TTC549 (cell line): ENCODE measurements around the gene DDO.
"Not testable (repeated sequence)": the region's sequence is repeated elsewhere in the genome, so short reads cannot be mapped to it uniquely, and the experiment has no call there.

Source experiments
- FAIRE-seq: peaks from 2 replicates; lab custom pipeline; 2012; peaks lifted over from hg19 to GRCh38; lab: Jason Lieb, UNC

DDO gene, protein sequence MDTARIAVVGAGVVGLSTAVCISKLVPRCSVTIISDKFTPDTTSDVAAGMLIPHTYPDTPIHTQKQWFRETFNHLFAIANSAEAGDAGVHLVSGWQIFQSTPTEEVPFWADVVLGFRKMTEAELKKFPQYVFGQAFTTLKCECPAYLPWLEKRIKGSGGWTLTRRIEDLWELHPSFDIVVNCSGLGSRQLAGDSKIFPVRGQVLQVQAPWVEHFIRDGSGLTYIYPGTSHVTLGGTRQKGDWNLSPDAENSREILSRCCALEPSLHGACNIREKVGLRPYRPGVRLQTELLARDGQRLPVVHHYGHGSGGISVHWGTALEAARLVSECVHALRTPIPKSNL

DNA sequence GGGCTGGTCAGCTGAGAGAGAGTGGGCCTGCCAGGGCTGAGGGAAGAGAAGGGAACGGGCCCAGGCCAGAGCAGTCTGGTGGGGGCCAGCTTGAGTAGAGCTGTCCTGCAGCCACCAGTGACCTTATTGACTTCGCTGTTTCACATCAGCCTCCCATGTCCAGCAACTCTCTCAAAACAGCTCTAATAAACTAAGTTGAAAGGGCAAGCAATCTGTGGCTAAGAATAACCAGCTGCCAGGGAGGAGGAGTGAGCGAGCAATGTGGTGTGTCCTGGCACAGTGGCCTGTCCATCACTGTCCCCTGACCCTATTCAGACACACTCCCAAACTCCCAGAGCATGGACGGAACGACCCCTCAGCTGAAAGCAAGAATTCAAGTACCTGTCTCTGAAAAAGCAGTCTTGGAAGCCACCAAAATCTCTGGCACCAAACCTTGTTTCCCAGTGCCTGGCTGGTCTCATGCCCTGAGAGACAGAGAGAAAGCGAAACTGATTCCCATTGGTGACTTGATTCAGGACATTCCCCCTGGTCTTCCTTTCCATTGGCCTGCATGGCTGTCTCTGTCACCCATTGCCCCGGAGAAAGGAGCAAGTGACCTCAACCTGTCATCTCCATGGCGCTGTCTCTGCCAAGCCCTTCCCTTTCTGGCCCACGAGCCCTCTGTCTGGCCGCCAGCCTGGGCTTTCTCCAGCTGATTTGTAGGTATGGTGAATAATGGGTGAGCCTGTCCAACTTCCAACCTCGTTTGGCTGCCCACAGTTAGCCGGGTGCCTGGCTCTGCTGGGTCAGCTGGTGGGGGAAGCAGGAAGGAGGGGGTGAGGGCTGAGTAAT is at the start of gene DDO:
Gene DDO, minus strand, starts transcription at position 490 of the 831 bp plus-strand sequence. CDS start 2,113 bp downstream, outside the sequence.
- FAIRE-seq: no peak

DNA sequence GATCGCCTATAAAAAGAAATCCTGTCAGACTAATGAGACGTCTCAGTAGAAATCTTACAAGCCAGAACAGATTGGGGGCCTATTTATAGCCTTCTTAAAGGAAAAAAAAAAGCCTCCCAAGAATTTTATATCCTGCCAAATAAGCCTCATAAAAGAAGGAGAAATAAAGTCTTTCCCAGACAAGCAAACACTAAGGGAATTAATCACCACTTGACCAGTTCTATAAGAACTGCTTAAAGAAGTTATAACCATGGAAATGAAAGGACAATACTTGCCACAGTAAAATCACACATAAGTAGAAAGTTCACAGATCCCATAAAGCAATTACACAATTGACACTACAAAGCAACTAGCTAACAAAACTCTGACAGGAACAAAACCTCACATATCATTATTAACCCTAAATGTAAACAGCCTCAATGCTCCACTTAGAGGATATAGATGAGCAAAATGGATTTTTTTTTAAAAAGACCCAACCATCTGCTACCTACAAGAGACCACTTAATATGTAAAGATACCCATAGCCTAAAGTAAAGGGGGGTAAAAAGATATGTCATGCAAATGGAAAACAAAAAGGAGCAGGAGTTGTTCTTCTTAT is 47.6 kb upstream of the DDO start:
- no peak for FAIRE-seq

DNA sequence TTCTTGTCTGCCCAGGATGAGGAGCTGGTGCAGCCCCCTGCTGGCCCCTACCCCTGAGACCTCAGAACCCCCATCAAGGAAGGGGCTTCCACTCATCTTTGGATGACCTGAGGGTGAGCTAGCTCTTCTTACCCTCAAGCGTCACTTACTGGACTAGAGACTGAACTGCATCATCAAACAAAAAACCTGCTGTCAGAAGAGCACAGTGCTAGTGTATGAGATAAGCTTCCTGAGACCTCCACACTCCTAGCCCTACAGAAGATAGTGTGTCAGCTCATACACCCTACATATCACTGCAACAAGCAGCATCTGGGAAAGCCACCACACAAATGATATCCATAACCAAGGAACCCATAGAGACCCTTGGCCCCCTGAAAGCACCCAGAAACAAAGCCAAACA is 46.0 kb upstream of the DDO start:
- no peak for FAIRE-seq

DNA sequence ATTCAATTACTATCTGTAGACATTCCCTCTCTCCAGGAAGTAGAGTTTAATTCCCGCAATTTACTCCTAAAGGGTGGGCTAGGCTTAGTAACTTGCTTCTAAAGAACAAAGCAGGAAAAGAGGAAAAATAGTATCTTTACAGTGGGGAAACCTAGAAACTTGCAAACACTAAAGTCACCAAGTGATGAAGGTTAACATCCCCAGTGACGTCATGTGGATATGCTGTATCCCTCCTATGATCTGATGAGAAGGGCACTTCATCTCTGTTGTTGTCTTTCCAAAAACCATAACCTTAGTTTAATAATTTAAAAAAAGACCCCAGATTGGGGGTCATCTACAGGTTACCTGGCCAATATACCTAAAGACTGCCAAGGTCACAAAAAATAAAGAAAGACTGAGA is 43.8 kb upstream of the DDO start:
- no peak for FAIRE-seq

DNA sequence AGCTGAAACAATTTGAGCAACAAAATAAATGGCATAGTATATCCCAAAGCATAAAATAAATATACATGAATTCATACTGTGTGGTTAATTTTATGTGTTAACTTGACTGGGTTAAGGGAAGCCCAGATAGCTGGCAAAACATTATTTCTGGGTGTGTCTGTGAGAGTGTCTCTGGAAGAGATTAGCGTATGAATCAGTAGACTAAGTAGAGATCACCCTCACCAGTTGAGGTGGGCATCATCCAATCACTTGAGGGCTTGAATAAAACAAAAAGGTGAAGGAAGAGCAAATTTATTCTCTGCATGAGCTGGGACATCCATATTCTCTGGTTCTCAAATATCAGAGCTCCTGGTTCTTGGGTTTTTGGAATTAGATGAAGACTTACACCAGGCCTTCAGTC is 43.1 kb upstream of the DDO start:
- FAIRE-seq: no peak

DNA sequence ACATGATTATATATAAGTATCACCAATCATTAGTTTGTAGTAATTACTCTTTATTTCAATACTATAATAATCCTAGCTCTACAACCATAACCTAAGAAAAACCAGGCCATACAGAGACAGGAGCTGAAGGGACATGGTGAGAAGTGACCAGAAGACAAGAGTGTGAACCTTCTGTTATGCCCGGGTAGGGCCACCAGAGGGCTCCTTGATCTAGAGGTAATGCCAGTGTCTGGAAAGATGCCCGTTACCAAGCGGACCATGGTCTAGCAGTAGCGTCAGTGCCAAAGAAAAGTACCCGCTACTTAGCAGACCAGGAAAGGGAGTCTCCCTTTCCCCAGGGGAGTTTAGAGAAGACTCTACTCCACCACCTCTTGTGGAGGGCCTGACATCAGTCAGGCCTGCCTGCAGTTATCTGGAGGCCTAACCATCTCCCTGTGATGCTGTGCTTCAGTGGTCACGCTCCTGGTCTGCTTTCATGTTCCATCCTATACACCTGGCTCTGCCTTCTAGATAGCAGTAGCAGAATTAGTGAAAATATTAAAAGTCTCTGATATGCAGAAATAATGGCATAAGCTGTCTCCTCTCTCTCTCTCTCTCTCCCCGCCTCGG is 42.3 kb upstream of the DDO start:
- FAIRE-seq: not testable (repeated sequence)

DNA sequence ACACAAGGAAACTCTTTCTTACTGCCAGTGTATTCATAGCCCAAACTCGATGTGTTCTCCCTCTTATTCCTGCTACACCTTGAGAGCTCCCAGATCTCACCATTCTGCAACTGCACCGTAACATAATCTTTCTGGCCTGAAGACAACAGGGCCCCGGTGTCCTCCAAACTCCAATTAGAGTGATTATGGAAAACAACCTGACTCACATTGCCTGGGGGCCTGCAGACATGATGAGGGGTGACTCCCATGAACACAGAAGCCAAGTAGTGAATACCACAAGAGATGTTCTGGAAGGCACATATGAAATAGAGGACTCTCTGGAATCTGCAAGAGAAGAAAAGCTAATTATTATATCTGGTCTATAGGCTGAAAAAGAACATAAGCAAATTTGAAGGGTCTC is 41.3 kb upstream of the DDO start:
- no peak for FAIRE-seq

DNA sequence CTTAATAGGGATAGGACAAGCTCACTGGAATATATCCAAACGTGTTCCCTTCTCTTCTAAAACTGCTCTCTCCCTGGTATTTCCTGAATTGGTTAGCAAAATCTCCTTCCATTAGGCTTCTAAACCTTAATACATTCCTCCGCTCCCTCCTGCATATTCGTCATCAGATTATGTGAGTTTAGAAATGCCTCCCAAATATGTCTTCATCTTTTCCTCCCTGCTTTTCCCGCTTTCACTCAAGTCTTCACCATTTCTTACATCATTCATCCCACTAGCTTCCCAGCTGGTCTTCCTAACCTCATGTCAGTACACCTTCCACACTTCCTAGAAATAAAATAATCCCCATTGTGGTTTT is 34.1 kb upstream of the DDO start:
- no peak for FAIRE-seq

DNA sequence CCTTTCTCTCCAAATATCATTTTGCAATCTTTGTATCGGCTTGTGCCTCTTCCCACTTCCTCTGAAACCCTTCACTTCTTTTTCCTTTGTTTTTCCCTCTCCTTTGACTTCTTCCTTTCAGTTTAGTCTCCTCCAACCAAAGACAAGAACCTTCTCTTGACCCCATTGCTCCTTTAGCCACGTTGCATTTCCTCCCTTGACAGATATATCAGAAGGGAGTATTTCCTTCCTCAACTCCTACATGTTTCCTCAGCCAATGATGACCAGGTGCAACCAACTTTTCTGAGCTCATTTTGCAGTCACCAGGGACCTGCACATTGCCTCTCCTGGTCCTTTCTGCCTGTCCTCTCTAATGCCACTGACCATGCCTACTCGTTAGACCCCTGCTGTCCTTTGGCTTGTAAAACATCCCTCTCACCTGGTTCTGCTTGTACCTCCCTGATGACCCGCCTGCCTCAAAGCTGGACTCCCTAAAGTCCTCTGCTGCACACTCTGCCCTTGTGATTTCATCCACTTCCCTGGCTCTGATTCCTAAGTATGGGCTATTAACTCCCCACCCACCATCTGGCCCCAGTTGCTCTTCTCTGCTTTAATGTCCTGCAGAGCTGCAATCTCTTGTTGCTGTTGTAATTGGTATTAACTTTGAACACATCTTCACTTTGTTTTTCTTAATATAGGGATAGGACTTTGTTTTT is 33.6 kb upstream of the DDO start:
- no peak for FAIRE-seq

DNA sequence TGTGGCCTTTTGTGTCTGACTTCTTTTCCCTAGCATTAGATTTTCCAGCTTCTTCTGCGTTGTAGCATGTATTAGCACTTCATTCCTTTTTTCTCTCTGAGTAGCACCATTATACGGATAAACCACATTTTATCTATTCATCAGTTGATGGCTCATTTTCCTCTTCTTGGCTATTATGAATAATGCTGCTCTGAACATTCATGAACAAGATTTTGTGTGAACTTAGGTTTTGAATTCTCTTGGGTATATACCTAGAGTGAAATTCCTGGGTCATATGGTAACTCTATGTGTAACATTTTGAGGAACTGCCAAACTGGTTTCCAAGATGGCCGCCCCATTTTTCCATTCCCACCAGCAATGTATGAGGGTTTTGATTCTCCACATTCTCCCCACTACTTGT is 32.4 kb upstream of the DDO start:
- no peak for FAIRE-seq

DNA sequence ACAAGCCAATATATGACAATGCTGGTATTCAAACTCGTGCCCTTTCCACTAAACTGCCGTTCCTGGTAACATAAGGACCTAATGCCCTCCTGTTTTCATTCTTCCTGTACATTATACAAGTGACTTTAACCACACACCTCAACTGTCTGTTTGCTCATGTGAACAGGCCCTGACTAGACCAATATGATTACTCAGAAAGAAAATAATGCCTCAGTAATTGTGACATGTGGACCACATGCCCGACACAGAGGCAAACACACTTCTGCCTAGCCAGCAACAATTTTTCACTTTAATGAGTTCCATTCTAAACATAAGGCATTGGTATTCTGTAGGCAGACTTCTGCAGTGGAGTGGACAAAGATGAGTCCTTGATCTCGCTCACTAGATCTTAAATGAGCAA is 31.0 kb upstream of the DDO start:
- no peak for FAIRE-seq

DNA sequence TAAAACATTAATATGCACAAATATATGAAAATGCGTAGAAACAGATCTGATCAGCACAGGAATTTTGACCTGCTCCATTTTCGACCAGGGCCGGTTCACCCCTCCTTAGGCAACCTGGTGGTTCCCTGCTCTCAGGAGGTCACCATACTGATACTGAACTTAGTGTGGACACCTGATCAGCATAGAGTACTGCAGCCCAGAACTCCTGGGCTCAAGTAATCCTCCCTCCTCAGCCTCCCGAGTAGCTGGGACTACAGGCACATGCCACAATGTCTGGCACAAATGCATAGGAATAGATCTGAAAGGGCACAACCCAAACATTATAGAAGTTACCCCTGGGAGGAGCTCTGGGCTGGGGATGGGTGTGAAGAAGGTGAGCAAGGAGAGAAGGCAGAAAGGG is 24.7 kb upstream of the DDO start:
- FAIRE-seq: no peak

DNA sequence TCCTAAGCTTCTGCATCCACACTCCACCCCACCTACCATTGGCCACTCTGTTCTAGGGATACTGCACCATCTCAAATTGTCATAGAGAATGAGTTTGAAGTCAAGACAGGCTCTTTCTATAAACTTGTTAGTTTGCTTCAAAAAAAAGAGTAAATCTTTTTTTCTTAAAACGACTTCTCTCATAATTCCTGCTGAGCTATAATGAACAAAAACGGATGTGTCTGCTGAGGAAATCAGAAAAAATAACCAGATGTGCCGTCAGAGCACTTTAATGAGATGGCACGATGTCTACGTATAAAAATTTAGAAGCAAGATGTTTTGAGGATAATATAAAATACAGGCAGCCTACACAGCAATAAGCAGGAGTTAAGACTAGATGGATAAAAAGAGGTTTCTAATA is 24.0 kb upstream of the DDO start:
- no peak for FAIRE-seq

DNA sequence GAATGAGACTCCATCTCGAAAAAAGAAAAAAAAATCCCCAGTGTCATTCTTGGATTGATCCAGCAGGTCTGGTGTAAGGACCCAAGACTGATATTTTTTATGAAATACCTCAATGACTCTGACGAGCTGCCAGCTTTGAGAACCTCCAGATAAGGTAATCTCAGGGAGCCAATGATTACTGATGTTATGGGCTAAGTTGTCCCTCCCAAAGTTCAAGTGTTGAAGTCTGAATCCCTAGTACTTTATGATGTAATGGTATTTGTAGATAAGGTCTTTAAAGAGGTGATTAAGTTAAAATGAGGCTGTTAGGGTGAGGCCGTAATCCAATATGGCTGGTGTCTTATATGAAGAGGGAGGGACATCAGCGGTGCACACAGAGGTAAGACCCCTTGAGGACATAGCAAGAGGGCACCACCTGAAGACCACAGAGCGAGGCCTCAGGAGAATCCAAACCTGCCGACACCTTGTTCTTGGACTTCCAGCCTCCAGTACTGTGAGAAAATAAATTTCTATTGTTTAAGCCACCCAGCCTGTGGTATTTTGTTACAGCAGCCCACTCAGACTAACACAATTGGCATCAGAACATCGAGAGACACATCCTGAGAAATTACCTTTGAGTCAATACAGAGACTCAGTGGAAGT is 19.7 kb upstream of the DDO start:
- FAIRE-seq: no peak

DNA sequence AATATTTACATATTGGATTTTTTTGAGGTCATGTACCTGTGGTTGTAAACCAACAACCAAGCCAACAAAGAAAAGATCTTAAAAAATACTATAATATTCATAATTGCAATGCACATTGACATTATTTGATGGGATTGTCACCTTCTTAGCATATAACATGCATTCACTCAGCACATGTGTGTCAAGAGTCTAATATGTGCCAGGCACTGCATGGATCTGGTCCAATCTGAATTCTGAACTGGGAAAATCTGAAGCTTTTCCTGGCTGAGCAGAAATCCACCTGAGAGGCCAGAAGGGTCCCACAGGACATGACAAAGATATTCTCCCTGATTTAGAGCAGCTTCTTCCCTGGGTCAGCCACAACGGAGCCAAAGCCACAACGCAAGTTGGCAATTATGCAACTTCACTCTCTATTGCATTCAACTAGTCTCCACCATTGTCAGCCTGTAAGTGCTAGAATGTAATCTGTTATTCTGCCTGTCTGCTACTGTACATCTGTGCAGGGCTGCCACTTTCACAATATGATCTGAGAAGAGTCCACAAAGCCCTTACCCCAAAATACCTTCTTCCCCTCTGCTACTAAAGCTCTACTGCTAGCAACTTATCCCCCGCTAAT is 17.0 kb upstream of the DDO start:
- no peak for FAIRE-seq

DNA sequence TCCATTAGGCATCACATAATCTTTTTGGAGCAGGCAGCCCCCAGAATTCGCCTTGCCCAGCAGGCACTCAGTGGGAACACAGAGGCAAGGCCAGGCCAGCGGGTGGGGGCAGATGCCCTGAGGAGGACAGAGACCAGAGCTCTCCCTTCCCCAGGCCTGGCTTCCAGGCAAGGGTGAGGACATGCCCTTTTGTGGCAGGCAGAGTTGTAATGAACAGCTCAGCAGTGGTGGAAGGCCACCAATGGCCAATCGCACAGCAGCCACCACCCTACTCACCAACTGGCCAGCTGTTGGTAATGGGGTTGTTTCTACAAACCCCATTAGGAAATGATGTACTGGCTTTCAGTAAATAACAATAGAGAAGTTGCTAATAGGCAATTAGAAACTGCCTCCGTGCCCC is 15.4 kb upstream of the DDO start:
- FAIRE-seq: no peak

DNA sequence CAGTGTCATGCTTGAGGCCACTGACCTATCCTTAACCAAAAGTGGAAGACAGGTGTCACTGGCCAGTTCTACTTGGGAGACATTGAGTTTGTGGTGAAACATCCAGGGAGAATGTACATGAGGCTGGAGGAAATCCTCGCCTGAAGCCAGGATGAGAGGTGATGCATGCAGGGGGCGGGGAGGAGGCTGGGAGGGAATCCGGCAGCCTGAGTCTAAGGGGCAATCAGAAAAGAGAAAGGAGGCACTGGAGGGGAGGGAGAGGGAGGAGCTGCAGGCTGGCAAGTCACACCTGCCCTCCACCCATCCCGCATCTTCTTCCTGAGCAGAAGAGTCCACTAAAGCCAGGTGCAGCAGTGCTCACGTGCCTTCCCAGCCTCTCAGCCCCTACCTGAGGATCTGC is 14.9 kb upstream of the DDO start:
- no peak for FAIRE-seq

DNA sequence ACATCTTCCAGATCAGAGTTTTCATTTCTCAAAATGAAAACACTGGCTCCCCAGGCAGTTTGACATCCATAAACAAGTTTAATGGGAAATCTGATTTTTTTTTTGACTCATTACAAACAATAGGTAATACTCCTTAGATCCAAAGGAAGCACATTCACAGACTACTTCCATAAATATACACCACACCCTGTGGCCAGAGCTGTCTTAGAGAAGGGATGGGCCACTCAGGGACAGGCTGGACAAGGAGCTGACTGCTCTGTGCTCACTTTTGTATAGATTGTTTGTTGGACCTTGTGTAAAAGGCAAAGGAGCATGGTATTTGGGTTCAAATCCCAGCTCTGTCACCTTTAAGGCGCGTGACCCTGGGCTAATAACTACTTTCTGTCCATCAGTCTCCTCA is 12.8 kb upstream of the DDO start:
- FAIRE-seq: no peak

DNA sequence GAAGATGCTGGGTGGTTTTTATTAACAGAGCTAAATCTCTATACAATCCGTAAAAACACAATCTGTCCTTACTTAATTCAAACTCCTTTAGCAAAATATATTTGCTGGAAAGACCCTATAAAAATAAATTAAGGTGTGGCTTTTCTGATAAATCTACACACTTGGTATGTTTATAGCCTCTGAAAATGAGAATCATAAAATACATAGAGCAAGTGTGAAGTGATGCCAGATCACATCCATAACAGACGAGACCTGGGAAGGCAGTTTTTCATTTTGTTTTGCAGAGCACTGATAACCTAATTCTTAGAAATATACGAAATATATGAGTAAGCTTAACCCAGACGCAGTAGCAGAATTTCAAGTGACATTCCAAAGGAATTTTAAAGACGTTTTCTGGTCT is 10.4 kb upstream of the DDO start:
- FAIRE-seq: peak; percentile 64

DNA sequence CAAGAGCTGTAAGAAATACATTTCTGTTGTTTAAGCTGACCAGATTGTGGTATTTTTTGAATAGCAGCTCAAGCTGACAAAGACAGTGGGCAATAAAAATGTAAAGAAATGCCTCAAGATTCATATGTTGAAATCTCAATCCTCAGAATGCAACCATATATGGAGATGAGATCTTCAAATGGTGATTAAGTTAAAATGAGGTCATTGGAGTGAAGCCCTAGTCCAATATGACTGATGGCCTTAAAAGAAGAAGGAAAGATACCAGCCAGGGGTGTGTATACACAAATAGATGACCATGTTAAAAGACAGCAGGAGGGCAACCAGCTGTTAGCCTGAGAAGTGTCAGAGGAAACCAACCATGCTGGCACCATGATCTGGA is 7.1 kb upstream of the DDO start:
- FAIRE-seq: no peak

DNA sequence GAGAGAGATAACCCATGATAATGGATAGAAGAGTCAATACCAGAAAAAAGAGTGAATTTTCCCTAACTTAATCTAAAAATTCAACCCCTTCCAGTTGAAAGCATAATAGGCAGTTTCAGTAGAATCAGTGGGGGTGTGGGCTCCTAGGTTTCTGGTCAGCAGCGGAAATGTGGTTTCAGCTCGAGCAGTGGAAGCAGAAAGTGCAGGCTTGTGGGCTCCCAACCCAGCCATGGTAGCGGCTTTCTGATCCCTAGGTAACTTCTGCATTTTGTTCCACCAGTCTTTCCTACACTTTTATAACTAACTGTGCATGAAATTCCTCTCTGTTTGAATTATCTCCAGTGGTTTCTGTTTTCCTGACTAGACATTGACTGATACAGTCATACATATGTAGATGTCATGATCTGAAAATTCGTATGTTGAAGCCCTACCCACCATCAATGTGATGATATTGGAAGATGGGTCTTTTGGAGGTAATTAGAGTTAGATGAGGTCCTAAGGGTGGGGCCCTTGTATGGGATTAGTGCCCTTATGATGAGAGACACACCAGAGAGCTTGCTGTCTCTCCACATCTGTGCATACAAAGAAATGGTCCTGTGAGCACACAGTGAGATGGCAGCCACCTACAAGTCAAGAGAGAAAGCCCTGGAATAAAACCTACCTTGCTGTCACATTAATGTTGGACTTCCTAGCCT is 6.5 kb upstream of the DDO start:
- FAIRE-seq: no peak
